GM19035 (cell line): Measurements from ENCODE around the gene IDI1.

ENCODE experiments used
- ATAC-seq: cut with Tn5 transposase; IDR thresholded peaks from one replicate; pipeline ENCODE4 v1.9.1; 2021; ENCODE audit not compliant: unreplicated experiment

Gene IDI1

GRCh38 chr10:996031-996430, 52.9 kb downstream of the IDI1 start:
- no peak for ATAC-seq

- ATAC-seq, result no peak
These were observed 53.4 kb downstream of the IDI1 start for GRCh38 chr10:995559-995926.

GRCh38 chr10:994836-995558, 53.9 kb downstream of the IDI1 start:
- no peak for ATAC-seq

GRCh38 chr10:992871-993270, 56.0 kb downstream of the IDI1 start:
- no peak for ATAC-seq

GRCh38 chr10:992467-992866, 56.5 kb downstream of the IDI1 start:
- no peak for ATAC-seq

GRCh38 chr10:990808-991207, 58.1 kb downstream of the IDI1 start:
- no peak for ATAC-seq
